Prostate gland (tissue), 2 donors: Measurements from ENCODE around the gene DCP2. TPM values are rescaled to one million over a fixed set of nuclear protein-coding genes. Genes with fewer than 3 reads are reported as not detected.

Experiments used
- DNase-seq: peaks from one replicate; pipeline ENCODE4 v3.0.0-alpha.2; 2019; ENCODE audit warnings: low spot score
- H3K27ac ChIP-seq, 2 donors: fragments of 200-600 bp; sonication (generic); 2 replicates each; pipeline ENCODE4 v1.5.1; 2017 to 2019
- H3K27me3 ChIP-seq: fragments of 200-600 bp; sonication (generic); replicated peaks from 2 replicates; pipeline ENCODE4 v1.5.1; 2019; ENCODE audit not compliant: insufficient read depth
- H3K36me3 ChIP-seq, 2 donors: fragments of 200-600 bp; sonication (generic); 1 replicate in 1 of 2; 2 replicates in 1 of 2; pipeline versions ENCODE4 v1.5.1 to v1.8.1; 2017 to 2019
- H3K4me1 ChIP-seq: fragments of 200-600 bp; sonication (generic); replicated peaks from 2 replicates; pipeline ENCODE4 v1.5.1; 2019
- H3K4me3 ChIP-seq, 2 donors: fragments of 200-600 bp; sonication (generic); 2 replicates each; pipeline ENCODE4 v1.5.1; 2017 to 2019
- H3K9me3 ChIP-seq: fragments of 200-600 bp; sonication (generic); 2 replicates; pipeline ENCODE4 v1.5.1; 2017
- POLR2A ChIP-seq: fragments of 450-650 bp; IDR thresholded peaks from one replicate; pipeline ENCODE4 v1.6.1; 2016; ENCODE audit warnings: antibody characterized with exemption, mild to moderate bottlenecking
- POLR2AphosphoS5 ChIP-seq: sonication (generic); formaldehyde crosslinking; IDR thresholded peaks from one replicate; pipeline ENCODE4 v1.6.1; 2017; ENCODE audit warnings: antibody characterized with exemption
- WGBS: methylation state at CpG from one replicate; pipeline ENCODE4 v1.1.5; 2018; 5-methylcytosine and 5-hydroxymethylcytosine counted together
- intact Hi-C: fragments of 100-400 bp; cut with DNase I; formaldehyde crosslinking; loops from one replicate; pipeline ENCODE4 v1.14.2; 2022
- total RNA-seq, 2 donors: library from RNA; depleted of rRNA; stranded (reverse); fragments of >200 nt; gene quantifications; one replicate each; pipeline ENCODE4 v1.1.0, GENCODE V29; 2016
- TF ChIP-seq, protein P1 (sequence below), 4 experiments: fragments of 200-600 bp in 2 of 4; fragments of 450-650 bp in 2 of 4; sonication (generic) in 2 of 4; IDR thresholded peaks; 1 replicate in 3 of 4; 2 replicates in 1 of 4; pipeline ENCODE4 v1.5.1; 2016 to 2019; ENCODE audit warnings: antibody characterized with exemption in 4 of 4, mild to moderate bottlenecking in 2 of 4, moderate library complexity in 2 of 4

Gene DCP2
- total RNA-seq, 2 donors from 2014 or later = 23.4 to 51.6 TPM

DNA sequence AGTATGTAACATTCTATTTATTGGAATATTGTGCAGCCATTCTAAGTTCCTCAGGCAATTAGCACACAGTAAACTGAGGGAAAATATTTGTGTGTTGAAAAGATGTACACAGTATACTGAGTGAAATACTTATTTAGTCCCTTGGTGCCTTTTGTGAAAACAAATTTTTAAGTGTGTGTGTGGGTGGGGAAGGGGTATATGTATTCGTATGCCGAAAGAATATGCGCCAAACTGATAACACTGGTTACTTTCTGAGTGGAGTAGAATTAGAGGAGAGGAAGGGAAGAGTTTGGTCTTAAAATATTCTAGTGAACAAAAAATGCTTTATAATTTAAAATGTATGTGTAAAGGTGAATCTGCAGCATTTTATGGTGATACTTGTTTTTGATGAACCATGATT, 3.1 kb downstream of the DCP2 start:
- H3K4me1 ChIP-seq = no peaks in the 10 kb centered on the region
- H3K4me3 ChIP-seq = no peak overlapping the region
- TF ChIP-seq, protein P1, sequence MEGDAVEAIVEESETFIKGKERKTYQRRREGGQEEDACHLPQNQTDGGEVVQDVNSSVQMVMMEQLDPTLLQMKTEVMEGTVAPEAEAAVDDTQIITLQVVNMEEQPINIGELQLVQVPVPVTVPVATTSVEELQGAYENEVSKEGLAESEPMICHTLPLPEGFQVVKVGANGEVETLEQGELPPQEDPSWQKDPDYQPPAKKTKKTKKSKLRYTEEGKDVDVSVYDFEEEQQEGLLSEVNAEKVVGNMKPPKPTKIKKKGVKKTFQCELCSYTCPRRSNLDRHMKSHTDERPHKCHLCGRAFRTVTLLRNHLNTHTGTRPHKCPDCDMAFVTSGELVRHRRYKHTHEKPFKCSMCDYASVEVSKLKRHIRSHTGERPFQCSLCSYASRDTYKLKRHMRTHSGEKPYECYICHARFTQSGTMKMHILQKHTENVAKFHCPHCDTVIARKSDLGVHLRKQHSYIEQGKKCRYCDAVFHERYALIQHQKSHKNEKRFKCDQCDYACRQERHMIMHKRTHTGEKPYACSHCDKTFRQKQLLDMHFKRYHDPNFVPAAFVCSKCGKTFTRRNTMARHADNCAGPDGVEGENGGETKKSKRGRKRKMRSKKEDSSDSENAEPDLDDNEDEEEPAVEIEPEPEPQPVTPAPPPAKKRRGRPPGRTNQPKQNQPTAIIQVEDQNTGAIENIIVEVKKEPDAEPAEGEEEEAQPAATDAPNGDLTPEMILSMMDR (IDR thresholded peaks at IDR 0.05) = no peak
- TF ChIP-seq POLR2A (no peak), POLR2AphosphoS5 (no peak)
- intact Hi-C loops = loop anchor here (5.0 kb wide), 1 partner anchor 57 kb away; the partner anchor contains the start of gene REEP5
- no peaks in the 10 kb centered on the region for H3K27me3 ChIP-seq
- no peaks in the 10 kb centered on the region for H3K9me3 ChIP-seq
- 84% methylated on average over 3 of the region's 3 CpGs for WGBS
- no peak for DNase-seq
- no peak overlapping the region for H3K27ac ChIP-seq
- no peaks in the 10 kb centered on the region for H3K36me3 ChIP-seq

DNA sequence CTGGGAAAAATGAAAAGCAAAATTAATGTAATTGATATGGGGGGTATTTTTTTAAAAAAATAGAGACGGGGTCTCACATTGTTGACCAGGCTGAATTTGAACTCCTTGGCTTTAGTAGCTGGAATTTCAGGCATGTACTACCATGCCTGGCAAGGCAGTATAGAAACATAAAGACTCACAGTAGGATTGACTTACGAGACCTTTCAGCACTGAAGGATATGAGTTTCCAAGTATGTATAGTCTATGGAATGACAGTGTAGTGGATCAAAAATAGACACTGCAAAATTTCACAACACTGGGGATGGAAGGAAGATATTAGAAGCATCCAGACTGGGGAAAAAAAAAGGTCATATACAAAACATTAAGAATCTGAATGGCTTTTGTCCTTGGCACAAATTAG, 6.8 kb downstream of the DCP2 start:
- WGBS = 91% methylated on average over 2 of the region's 2 CpGs
- TF ChIP-seq, protein P1 (IDR thresholded peaks at IDR 0.05) = no peak
- TF ChIP-seq POLR2A (no peak), POLR2AphosphoS5 (no peak)
- Histone ChIP-seq H3K36me3 (no peaks in the 10 kb centered on the region), H3K4me3 (no peak overlapping the region), H3K27me3 (no peaks in the 10 kb centered on the region), H3K9me3 (no peaks in the 10 kb centered on the region), H3K4me1 (no peaks in the 10 kb centered on the region), H3K27ac (no peak overlapping the region)
- intact Hi-C loops = no loop called here
- DNase-seq = no peak

DNA sequence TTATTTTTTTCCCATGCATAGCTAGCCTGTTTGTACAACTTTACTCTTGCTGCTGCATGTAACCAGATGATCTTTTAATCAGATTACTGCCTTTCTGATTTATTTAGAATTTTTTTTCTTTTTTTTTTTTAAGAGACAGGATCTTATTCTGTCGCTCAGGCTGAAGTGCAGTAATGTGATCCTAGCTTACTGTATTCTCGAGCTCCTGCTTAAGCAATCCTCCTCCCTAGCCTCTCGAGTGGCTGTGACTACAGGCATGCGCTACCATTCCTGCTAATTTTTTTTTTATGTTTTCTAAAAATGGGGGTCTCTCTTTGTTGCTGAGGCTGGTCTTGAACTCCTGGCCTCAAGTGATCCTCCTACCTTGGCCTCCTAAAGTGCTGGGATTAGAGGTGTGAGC, 9.6 kb downstream of the DCP2 start:
- TF ChIP-seq POLR2A = no peak
- TF ChIP-seq, protein P1 (IDR thresholded peaks at IDR 0.05) = no peak
- no peak for TF ChIP-seq POLR2AphosphoS5
- intact Hi-C loops = no loop called here

DNA sequence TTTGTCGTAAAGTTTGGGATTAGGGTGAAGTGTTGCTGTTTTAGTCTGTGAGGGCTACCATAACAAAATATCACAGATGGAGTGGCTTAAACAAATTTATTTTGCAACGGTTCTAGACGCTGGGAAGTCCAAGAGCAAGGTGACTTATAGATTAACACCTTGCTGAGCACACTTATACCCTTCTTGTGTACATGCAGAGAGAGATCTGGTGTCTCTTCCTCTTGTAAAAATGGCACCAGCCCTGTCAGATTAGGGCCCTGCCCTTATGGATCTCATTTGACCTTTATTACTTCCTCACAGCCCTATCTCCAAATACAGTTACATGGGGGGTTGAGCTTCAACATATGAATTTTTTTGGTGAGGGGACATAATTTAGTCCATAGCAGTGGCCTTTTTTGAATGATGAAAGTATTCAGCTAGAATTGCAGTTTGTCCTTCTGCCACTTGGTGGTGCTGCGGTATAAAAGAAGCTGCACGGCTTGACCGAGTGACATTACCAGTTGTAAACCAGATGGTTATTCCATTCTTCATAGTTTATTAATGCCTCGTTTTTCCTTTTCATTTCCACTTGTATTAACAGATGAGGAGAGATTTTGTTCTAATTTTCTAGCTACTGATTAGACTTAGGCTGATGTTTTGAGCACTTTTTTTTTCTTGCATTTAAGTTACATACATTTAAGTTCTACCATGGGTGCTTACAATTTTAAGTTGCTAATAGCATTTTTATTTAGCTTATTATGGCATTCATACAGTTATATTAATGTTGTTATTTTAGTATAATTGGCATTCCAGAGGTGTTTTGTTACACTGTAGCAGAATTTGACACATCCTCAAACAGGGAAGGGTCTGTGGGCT, 19.4 kb downstream of the DCP2 start:
- H3K36me3 ChIP-seq = no peaks in the 10 kb centered on the region
- H3K9me3 ChIP-seq = no peaks in the 10 kb centered on the region
- peak; percentile 65 for DNase-seq
- TF ChIP-seq, protein P1 (IDR thresholded peaks at IDR 0.05) = peak in 3 of 4 experiments; percentile 84 to 86 (median 84)
- TF ChIP-seq POLR2AphosphoS5 (peak; percentile 38), POLR2A (no peak)
- WGBS = 20% methylated on average over 7 of the region's 7 CpGs
- intact Hi-C loops = loop anchor here (5.0 to 10.0 kb wide), 3 partner anchors 336 to 516 kb away; partner anchors contain the start of gene YTHDC2
- no peak overlapping the region for H3K27ac ChIP-seq
- H3K27me3 ChIP-seq = no peaks in the 10 kb centered on the region
- no peaks in the 10 kb centered on the region for H3K4me1 ChIP-seq
- no peak overlapping the region for H3K4me3 ChIP-seq

More for the DNA sequence above, 9.6 kb downstream of the DCP2 start:
- no peak for DNase-seq
- no peaks in the 10 kb centered on the region for H3K36me3 ChIP-seq
- no peak overlapping the region for H3K27ac ChIP-seq
- WGBS = 78% methylated on average over 4 of the region's 4 CpGs
- no peaks in the 10 kb centered on the region for H3K9me3 ChIP-seq
- no peak overlapping the region for H3K4me3 ChIP-seq
- H3K4me1 ChIP-seq = no peaks in the 10 kb centered on the region
- H3K27me3 ChIP-seq = no peaks in the 10 kb centered on the region
